GM21825 (cell line): ENCODE measurements around the gene FLOT2.
"Not testable (repeated sequence)": the region's sequence is repeated elsewhere in the genome, so short reads cannot be mapped to it uniquely, and the experiment has no call there.

ENCODE experiments used
- ATAC-seq: cut with Tn5 transposase; IDR thresholded peaks from one replicate; pipeline ENCODE4 v1.9.1; 2021; ENCODE audit warnings: mild to moderate bottlenecking, moderate library complexity; ENCODE audit not compliant: unreplicated experiment

The FLOT2 gene, protein sequence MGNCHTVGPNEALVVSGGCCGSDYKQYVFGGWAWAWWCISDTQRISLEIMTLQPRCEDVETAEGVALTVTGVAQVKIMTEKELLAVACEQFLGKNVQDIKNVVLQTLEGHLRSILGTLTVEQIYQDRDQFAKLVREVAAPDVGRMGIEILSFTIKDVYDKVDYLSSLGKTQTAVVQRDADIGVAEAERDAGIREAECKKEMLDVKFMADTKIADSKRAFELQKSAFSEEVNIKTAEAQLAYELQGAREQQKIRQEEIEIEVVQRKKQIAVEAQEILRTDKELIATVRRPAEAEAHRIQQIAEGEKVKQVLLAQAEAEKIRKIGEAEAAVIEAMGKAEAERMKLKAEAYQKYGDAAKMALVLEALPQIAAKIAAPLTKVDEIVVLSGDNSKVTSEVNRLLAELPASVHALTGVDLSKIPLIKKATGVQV

DNA sequence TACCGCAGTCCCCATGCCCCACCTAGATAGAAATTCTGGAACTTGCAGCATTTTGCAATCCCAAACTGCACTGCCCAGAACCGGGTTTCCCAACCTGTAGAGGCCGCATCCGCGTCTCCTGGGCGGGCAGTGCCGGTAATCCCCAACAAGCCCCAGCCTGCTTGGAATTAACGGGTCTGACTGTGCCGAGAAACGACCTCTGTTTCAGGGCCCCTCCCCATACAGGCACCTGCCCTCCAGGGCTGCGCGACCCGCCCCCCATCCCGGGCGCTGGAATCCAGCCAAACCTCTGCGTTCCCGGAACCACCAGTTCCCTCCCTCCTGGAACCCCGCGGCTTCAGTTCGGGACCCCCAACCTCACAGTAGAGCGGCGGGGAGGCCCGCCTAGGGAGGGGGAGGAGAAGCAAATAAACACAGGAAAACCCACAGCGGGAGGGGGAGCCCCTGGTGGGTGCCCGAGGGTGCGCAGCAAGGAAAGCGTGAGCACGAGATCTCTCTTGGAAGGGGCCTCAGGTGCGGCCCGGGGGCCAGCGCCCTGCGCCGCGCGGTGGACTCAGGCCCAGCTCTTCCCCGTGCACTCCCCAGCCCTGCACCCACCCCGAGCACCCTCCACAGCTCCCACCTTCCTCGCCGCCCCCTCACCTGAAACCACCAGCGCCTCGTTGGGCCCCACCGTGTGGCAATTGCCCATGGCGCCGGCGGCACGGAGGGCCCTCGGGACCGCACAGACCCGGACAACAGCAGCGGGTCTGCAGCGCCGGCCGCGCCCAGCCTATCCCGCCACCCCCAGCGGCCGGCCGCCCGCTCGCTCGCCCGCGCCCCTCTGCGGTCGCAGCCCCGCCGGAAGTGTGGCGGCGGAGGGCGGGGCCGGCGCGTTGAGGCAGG, at the start of gene FLOT2:
TSS of gene FLOT2 (minus strand) at position 850 of the 885 bp plus-strand sequence. CDS start at position 691, 159 bp downstream.
- ATAC-seq: no peak

DNA sequence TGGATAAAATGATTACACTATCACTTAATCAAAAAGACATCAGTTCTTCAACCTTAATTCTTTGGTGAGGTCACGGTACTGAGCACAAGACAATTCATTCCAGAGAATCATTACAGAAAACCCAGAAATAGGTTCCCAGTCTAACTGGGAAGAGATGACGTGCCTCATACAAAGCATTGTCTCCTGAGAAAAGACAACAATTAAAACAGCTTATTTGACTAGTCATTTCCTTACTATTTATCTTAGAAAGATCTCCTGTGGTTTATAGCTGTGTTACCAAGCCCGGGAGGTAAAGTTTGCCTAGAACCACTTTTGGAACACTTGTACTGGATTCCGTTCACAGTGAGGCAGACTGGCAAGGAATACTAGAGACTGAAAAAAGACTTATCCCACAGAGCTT, 48.7 kb upstream of the FLOT2 start:
- ATAC-seq: no peak

DNA sequence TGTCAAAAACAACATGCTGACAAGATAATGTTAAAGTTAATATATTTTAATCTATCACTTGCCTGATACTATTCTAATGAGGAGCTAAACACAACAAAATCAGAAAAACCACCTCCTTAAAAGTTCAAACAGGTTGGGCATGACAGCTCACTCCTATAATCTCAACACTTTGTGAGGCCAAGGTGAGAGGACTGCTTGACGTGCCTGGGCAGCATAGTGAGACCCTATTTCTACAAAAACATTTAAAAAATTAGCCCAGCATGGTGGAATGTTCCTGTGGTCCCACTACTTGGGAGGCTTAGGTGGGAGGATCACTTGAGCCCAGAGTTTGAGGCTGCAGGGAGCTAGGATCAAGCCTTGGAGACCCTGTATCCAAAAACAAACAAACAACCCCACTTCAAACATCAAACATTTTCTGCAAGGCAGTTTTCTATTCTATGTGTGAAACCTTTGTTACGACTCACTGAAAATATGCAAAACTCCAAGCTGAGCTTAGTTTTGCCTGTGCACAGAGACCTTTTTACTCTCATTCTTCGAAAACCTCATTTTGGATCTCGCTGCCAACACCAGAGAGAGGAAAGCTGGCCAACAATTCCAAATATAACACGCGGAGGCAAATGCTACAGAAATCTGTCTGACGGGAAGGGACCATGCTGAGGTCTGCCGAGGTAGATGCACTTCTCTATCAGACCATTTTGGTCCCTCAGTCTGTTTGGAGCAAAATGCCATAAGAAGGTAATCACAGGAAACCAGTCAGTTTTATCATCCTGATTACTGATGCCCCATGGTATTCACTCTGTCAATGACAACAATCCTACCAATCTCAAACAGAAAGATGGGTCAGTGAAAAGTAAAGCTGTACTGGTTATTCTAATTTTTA, 47.6 kb upstream of the FLOT2 start:
- no peak for ATAC-seq

DNA sequence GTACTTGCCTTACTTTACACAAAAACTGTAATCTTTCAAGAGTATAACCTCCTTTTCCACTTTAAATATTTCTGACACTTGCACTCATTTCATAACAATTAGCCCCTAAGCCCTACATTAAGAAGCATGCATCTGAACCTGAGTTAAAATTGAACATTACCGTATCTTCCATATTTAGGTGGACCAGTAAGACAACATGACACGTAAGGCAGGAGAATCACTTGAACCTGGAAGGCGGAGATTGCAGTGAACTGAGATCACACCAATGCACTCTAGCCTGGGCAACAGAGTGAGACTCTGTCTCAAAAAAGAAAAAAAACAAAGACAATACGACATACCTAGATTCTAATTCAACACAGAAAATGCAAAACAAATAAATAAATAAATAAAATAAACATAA, 46.8 kb upstream of the FLOT2 start:
- no peak for ATAC-seq

DNA sequence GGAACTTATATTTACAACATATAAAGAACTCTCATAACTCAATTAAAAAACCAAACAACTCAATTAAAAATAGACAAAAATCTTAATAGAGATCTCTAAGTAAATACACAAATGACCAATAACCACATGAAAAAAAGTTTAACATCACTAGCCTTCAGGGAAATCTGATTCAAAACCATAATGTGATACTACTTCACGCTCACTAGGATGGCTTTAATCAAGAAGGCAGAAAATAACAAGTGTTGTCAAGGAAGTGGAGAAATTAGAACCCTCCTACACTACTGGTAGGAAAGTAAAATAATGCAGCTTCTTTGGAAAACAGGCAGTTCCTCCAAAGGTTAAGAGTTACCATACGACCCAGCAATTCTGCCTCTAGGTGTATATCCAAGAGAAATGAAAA, 45.4 kb upstream of the FLOT2 start:
- no peak for ATAC-seq

DNA sequence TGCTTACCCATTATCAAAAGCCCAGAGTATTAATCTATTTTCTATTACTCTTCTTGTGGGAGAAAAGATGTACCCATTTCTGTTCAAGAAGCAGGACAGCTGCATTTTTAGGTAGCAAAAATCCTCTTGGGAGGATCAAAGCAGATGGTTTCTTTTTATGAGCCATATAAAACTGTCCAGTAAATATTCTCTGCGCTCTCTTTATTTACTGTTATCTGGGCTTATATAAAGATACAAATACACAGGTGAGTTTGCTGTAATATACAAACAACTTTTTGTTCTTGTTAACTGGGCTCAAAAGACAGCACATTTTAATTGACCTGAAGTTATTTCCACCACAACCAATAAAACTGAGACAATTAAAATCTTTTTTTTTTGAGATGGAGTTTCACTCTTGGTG, 43.7 kb upstream of the FLOT2 start:
- ATAC-seq: no peak

DNA sequence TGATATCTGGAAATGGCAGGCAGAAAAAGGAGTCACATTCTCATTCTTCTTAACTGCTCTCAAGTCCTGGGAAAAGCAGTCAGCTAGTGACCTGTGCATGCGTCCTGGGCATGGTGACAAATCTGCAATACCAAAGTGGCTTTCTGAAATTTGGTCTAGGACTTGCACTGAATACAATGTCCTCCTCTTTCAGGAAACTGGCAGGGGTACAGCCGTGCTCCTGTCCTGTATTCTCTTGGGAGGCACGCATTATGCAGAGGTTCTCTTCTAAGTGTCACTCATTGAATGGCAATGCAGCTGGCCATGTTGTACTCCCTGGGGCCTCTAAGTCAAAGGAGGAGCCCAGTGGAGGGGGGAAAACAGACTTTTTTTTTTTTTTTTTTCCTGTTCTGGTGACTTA, 43.1 kb upstream of the FLOT2 start:
- ATAC-seq: no peak

DNA sequence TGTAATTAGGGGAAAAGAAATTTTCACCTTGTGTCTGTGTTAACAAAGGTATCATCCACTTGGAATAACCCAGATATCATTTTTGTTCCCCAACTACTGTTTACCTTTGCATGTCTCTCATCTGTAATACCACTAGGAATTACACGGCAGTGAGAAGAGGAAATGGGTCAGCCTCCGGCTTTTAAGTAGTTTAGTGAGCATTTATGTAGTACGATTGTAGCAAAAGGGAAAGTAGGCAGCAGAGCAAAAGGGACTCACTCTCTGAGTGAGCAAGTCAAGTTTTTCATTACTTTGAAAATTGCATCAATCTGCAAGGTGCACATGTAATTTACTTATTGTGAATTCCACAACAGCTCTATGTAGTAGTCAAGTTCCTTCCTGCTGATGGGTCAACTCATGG, 42.6 kb upstream of the FLOT2 start:
- ATAC-seq: no peak

DNA sequence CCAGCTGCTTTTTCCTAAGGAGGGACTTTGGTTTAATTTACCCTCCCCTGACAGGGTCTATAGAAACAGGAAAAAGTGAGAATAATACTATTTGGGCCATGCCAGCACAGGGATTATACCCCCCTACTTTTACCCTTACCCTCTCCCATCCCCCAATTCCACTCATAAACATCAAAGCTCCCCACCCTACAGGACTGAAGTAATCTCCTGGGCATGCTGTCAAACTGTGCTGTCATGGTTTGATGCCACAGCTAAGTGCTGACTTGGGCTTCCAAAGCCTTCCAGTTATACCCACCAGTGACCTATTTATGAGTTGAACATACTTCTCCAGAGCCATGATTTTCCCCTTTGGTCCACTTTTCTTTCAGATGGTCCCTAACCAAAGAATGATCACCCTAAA, 41.0 kb upstream of the FLOT2 start:
- no peak for ATAC-seq

DNA sequence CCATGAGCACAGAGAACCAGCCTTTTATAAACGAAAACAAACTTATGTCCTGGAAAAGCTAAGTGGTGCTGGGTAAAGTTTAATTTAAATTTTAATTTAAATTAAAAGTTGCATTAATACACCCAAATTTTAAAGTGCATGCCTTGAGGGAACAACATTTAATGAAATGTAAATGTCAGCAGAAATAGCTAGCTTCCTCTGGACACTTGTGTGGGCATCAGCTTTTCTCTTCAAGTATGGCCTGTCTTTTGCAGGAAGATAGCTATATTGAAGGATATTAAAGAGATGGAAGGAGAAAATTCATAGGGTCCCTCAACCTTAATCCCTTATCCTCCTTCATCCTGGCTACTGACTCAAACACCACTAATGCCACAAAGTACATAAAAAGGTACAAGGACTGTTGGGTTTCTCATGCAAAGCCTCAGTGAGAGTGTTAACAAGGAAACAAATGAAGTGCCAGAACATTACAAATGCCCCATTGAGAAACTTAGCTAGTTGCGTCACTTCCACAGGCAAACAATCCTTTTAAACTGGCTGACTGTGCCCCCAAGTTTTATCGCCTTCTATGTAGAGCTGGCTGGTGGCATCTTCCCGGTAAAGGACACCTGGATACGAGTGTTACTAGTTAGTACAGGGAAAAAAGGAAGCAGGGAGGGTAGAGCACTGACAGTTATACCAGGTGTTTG, 39.7 kb upstream of the FLOT2 start:
- no peak for ATAC-seq

DNA sequence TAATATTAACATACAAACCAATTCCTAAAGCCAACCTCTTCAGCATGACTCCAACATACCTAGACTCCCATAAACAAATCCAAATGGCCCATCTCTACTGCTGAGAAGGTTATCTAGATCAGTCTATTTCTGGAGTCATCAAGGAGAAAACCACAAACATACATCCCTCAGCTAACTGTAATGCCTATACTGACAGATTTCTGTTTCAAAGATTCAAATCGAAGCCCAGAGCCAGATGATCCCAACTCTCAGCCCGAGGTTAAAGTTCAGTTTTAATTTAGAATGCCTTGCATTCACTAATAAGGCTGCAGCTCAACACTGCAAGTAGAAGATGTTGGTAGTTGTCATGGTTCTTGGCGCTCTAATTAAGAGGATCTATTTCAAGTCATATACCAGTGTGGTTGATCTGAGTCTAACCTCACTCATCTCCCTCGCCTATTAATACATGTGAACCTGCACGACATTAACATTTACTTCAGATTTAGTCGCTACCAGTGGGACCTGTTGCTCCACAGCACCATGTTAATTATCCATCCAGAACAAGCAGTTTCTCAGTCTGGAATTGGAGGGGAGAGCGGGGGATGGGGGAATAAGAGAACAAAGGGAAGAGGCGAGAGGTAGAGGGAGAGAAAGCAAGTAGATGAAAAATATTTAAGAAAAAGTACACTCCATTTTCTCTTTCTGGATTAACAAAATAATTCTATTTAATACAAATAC, 38.4 kb upstream of the FLOT2 start:
- ATAC-seq: no peak

DNA sequence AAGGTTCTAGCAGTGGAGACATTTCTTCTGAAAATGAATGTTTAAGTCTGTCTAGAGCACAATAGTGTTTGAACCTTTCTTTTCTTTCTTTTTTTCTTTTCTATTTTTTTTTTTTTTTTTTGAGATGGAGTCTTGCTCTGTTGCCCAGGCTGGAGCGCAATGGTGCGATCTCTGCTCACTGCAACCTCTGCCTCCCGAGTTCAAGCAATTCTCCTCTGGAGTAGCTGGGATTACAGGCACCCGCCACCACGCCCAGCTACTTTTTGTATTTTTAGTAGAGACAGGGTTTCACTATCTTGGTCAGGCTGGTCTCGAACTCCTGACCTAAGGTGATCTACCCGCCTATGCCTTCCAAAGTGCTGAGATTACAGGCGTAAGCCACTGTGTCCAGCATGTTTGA, 37.0 kb upstream of the FLOT2 start:
- not testable (repeated sequence) for ATAC-seq

DNA sequence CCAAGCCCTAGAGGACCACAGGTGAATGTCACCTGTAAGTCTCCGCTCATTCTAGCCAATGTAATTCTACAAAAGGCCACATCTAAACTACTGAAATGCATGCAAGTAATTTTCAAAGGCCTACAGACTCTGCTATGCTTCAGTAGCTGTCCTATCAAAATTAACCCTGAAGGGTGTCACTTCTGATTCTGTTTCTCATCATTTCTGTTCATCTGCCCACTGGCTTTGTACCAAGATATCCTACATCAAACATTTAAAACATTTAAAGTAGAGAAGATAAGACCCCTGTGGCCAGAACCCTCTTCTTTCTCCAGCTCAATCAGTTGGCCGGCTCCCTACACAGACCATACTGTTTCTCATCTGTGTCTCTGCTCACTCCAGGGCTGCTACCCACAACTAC, 32.3 kb upstream of the FLOT2 start:
- no peak for ATAC-seq

DNA sequence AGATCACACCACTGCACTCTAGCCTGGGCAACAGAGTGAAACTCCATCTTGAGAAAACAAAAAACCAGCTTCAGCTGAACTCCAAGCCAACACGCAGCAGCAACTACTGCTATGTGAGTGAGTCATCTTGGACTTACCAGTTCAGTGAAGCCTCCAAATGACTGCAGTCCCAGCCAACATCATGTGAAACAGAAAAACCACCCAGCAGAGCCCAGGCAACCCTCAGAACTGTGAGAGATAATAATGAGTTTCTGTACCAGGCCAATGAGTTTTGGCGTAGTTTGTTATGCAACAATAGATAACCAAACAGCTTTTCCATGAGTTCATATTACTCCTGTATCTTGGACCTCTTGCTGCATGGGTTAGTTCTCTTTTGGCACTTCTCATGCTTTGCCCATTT, 30.5 kb upstream of the FLOT2 start:
- ATAC-seq: no peak

DNA sequence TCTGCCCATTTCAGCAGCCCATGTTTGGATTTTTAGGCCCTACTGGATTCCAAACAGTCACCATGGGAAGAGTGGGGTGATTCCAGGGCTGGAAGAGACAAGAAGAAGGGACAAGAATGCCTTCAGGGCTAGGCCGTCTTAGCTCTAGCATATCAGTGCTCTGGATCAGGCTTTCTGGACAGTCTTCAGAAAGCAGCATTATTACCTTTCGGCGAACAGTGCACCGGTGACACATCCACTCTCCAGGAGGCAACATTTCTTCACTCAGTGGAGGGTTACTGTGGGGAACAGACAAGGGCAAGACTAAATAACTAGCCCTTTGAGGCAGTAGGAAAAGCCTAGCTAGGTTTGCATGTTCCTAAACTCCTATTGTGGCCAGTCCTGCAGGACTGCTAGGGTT, 29.3 kb upstream of the FLOT2 start:
- no peak for ATAC-seq

DNA sequence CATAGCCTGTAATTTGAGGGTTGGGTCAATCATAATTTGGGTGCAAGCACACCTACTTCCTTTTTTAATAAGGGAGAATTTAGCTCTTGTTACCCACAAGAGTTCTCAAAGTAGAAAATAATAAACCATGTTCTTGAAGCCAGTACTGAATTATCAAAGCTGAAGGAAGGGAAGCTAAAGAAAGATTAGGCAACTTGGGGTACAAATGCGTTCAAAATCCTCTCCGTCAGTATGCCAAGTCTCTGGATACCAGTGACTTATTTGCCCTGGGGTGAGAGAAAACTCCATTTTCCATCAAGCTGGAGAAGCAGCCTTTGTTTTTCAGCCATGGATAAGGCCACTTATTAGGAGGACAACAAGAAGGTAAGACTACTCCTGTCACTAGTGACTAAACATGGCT, 28.8 kb upstream of the FLOT2 start:
- ATAC-seq: no peak

DNA sequence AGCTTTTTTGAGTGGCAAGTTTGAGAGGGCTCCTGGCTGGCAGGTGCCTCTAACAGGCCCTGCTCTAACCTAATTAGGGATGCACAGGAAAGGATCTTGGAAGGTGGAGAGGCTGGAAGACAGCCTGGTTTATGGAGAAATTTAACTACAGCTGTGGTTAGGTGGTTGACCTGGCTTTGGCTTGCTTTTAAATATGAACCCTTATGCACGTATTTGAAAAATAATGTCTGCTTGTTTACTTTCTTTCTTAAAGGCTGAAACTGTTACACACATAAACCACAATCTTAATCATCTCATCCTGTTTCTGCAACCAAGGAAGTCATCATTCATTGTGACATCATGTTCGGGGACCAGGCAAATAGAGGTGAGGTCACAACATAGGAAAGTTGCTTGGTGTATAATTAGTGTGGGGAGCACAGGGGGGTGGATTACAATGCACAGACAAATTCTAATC, 28.4 kb upstream of the FLOT2 start:
- no peak for ATAC-seq

DNA sequence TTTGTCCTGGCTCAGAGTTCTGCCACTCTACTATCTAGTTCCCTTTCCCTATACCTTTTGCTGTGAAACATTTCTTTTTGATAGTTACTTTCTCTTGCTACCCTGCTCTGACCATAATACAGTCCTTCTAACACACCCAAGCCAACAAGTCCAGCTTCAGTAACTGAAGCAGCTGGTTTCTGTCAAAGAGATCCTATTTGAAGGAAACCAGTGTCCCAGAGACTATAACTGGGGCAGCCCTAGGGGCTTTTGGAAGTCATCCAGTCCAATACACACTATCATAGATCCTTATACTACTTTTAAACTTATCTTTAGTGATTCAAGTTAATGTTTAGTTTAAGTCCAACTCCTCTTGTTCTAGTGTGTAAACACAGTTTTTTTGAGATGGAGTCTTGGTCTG, 22.7 kb upstream of the FLOT2 start:
- no peak for ATAC-seq

DNA sequence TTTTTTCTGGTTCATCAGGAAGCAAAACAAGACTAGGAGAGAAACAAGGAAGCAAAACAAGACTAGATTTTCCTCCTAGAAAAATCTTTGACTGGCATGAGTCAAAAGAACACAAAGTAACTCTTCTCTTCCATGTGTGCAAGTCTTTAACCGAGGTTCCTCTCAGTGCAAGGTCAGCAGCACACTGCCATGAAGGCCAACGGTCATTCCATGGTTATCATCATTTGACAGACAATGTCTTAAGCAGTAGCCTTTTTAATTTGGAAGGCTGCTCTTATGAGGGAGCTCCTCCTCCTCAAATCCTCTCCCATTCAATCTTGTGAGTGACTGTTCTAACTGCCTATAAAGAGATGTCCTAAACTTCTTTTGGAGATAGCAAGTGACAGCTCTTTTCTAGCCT, 20.8 kb upstream of the FLOT2 start:
- ATAC-seq: no peak

DNA sequence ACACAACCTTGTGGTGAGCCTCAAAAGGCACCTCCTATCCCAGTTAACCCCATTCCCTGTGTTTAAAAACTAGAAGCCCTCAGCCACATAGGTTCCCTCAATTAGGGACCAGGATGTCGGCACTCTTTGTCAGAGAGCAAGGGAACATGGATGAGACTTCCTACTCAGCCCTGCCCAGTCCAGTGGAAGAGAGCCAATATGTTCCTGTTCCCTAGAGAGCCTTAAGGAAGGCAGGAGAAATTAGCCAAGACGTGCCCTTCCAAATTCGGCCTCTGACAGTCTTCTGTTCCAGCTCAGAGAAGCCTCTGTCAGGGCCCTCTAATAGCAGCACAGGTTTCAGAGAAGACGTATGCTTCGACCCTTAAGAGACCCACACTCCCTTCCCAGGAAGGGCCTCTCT, 19.9 kb upstream of the FLOT2 start:
- no peak for ATAC-seq
